Embryonic facial prominence (tissue), 1 donor: ENCODE measurements around the gene NCAPG2.
"Not testable (repeated sequence)": the region's sequence is repeated elsewhere in the genome, so short reads cannot be mapped to it uniquely, and the experiment has no call there.

Experiments
- DNase-seq: peaks from one replicate; pipeline ENCODE4 v3.0.0-alpha.2; 2016; ENCODE audit errors: extremely low spot score

The NCAPG2 gene

DNA sequence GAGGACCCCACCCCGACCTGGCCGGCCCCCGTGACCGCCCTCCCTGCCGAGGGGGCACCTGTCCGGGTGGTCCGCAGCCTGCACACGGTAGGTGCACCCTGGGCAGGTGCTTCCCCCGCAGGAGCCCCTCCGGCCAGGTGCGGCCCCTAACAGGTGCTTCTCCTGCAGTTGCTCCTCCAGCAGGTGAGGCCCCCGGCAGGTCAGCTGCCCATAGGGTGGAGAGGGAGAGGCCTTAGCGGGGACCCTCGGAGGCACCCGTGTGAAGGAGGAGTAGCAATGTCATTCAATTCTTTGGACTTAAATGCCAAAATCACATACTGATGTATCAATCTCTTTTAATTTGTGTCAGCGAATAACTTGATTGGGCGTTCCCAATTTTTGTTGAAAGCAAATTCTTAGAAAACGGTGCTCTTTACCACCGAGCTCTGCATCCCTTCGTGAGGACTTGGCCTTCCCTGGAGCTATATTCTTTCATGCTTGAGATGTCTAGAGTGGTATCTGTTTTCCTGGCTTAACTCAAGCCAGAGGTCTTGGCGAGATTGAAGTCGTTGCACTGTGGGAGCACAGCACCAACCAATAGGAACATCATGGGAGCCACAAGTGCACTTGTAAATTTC, 738 bp upstream of the NCAPG2 start:
- no peak for DNase-seq

DNA sequence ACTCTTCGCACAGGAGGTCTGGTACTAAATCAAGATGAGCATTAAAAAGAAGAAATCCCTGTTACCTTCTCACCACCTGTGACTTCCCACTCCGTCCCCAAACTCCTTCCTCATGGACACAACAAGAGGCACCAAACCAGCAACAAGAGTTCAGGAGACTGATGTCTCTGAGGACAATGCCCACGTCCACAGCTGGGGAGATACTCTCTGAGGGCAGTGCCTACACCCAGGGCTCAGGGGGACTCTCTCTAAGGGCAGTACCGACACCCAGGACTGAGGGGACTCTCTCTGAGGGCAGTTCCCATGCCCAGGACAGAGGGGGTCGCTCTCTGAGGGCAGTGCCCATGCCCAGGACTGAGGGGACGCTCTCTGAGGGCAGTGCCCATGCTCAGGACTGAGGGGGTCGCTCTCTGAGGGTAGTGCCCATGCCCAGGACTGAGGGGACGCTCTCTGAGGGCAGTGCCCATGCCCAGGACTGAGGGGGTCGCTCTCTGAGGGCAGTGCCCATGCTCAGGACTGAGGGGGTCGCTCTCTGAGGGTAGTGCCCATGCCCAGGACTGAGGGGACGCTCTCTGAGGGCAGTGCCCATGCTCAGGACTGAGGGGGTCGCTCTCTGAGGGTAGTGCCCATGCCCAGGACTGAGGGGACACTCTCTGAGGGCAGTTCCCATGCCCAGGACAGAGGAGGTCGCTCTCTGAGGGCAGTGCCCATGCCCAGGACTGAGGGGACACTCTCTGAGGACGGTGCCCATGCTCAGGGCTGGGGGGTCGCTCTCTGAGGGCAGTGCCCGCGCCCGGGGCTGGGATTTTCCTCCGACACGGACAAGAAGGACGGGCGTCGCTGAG, 703 bp downstream of the NCAPG2 start:
- DNase-seq = not testable (repeated sequence)

- DNase-seq = no peak
These were observed 1.7 kb downstream of the NCAPG2 start for GRCh38 chr7:158702944-158703343.

DNA sequence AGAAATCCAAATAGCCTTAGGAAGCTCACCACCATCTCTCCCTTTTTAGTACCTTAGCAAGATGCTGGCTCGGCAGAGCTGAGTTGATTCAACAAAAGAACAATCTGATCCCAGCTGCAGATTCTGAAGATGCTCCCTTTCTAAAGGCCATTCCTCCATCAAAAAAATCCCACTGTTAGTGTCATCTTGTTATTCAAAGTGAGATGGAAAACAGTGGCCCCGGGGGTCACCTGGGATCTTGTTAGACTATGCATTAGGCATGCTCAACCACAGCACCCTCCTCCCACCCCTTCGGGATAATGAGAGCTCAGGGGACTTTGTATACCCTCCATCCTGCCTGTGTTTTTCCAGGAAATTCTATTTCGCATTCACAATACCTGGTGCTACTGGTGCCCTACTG, 2.4 kb downstream of the NCAPG2 start:
- no peak for DNase-seq

- no peak for DNase-seq
These were observed 4.6 kb downstream of the NCAPG2 start for GRCh38 chr7:158700008-158700407.

DNA sequence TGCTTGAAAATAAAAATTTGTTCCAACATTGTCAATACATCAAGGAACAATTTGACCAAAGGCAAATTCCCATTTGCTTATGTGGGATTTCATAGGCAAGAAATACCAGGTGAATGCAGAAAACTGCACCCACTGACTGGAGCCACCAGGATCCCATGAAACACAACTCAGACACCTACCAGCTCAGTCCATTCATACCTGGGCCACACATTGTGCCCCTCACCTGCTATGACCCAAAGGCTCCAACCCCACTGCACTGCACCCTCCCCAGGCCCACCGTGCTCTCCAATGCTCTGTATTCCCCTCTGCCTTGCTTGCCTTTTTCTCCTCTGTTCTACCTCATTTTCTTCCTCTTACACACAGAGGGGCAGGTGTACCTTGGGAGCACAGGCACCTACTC, 5.3 kb downstream of the NCAPG2 start:
- DNase-seq = no peak

GRCh38 chr7:158698657-158699195, 5.9 kb downstream of the NCAPG2 start:
- no peak for DNase-seq

- DNase-seq = not testable (repeated sequence)
These were observed 7.0 kb downstream of the NCAPG2 start for GRCh38 chr7:158697597-158697996.

- peak; percentile 12 for DNase-seq
These were observed 8.7 kb downstream of the NCAPG2 start for GRCh38 chr7:158695726-158696452.

GRCh38 chr7:158695056-158695455, 9.5 kb downstream of the NCAPG2 start:
- no peak for DNase-seq

- no peak for DNase-seq
These were observed 10.0 kb downstream of the NCAPG2 start for GRCh38 chr7:158694650-158695049.

GRCh38 chr7:158689488-158689887, 15.1 kb downstream of the NCAPG2 start:
- DNase-seq = no peak

- DNase-seq = no peak
These were observed 17.2 kb downstream of the NCAPG2 start for GRCh38 chr7:158687406-158687805.

GRCh38 chr7:158685693-158686092, 18.9 kb downstream of the NCAPG2 start:
- no peak for DNase-seq

DNA sequence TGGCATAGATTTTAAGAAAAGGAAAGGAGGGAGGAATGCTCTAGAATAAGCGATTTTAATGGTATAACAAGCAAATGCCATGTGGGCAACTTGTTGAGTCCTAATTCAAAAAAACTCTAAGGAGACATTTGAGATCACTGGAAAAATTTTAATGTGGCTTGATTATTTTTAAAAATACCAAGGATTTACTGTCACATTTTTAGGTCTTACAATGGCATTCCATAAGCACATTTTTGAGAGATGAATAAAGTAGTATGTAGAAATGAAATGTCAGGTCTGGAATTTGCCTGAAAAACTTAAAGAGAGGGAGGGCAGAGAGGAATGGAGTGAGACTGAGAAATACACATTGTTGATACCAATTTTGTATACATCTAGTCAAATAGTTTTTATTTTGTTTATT, 20.3 kb downstream of the NCAPG2 start:
- DNase-seq = no peak

DNA sequence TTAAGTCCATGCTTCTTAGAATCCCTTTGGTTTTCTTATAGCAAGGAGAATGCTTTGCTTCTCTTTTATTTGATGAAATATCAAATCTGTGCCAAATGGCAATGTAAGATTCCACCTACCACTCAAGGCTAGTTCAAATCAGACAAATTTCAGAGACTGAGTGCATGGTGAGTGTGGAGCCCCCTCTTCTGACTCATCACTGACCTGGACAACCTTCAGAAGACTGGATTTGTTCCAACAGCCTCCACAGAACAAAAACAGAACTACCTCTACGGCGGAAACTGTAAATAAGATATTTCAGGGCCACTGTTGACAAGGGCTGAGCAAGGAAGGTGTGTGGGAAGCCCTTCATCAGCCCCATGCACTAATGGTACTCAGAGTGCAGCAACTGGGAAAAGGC, 21.1 kb downstream of the NCAPG2 start:
- no peak for DNase-seq

GRCh38 chr7:158682456-158682855, 22.1 kb downstream of the NCAPG2 start:
- DNase-seq = no peak

GRCh38 chr7:158680754-158681153, 23.9 kb downstream of the NCAPG2 start:
- DNase-seq = no peak

DNA sequence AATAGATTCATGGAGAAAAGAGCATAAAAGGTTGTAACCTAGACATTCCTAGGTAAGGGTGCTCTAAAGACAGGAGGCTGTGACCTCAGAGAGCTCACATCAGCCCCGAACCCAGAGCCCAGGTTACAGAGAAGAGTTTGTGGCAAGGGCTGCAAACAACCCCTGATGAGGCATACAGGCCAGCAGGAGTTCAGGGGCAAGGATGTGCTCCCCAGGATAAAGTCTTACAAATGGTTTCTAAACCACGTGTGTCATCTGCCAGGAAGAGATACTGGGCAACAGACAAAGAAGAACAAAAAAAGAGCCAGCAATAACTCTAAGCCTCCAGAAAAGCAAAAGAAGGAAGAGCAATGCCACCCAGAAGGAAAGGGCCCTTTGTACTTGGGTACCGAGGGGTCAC, 27.7 kb downstream of the NCAPG2 start:
- no peak for DNase-seq

DNA sequence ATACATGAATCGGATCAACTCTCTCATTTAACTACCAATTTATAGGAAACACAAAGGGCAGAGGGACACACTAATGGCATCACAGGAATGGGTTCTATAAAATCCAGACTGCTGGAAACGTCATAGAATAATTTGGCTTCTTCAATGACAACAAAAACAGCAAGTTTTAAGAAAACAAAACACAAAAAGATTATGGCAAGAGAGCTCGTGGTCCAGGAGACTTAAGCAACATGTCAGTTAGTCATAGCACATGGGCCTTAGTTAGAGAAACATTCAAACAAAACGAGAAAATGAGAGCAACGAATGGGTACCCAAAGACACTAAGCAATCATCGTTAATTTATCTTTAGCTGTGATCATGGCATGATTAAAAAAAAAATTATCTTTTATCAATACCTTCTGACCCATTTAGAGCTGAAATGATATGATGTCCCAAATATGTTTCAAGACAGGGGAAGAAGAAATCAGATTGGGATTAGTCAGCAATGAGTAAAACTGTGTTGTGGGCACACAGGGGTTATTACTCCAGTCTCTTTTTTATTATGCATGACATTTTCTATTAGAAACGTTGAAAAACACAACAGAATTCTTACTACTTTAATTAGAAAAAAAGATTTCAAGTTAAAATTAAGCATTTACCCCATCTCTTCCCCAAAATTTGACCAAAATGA, 28.3 kb downstream of the NCAPG2 start:
- DNase-seq = no peak

GRCh38 chr7:158672975-158673374, 31.6 kb downstream of the NCAPG2 start:
- DNase-seq = no peak

DNA sequence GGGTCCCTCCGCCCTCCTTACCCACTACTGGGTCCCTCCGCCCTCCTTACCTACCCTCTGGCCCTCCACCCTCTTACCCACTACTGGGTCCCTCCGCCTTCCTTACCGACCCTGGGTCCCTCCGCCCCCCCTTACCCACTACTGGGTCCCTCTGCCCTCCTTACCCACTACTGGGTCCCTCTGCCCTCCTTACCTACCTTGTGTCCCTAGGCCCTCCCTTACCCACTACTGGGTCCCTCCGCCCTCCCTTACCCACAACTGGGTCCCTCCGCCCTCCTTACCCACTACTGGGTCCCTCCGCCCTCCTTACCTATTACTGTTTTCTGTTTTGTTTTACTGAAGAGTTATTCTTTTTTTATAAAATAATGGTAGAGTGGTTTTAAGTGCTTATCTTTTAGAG, 36.5 kb downstream of the NCAPG2 start:
- DNase-seq = not testable (repeated sequence)
